Measurements from ENCODE around the gene TET3. TPM values are rescaled to one million over a fixed set of nuclear protein-coding genes. Genes with fewer than 3 reads are reported as not detected.
A peak's percentile ranks its signal among the peaks of the same experiment; 100 is the strongest.

TET3 gene
- total and polyA plus RNA-seq, 9 of the 15 experiments (the other 6 are each of a cell fraction or from before 2014, with no cell fraction given): 0.35 to 16.3 (median 5.5) TPM

DNA sequence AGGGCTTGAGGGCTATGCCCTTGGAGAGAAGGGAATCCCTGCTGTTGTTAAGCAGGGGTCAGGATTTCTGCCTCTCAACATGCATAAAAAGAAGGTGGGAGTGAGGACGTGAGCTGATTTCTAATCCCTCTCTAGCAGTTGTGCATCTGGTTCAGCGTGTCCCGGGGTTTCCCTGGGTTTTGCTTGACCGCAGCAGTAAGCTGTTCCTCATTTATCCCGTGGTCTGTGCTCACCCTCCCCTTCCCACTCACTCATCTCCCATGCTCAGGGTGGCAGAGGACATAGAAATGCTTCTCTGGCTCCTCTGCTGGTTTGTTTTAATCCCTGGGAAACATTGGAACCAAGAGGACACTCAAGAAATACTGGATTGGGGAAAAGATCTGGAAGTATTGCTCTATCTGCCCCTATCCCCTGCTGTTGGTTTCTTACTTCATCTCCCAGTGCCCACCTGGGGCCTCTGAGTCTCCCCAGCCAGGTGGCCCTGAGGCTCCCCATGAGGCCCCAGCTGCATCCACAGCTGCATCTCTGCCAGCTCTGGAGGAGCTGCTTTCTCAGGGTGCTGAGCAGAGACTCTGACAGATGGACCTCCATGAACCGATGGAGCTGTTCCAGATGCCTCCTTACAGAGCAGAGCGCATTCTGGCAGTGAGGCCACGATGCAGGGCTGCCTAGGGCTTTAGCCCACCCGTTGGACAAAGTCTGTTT lies 36.1 kb downstream of the TET3 start:
- intact Hi-C loops (cut with micrococcal nuclease) (no loop called here), in situ Hi-C loops (cut with MboI) (no loop called here)
- WGBS (ENCODE audit: insufficient coverage, low coverage, missing lambda C conversion rate): 64% methylated on average over 9 of the region's 9 CpGs
- no peaks in the 10 kb centered on the region for H3K9me3 ChIP-seq (replicated peaks; ENCODE audit: control insufficient read depth, insufficient read depth, low read depth, low read length)
- no peak for DNase-seq (ENCODE audit: extremely low read depth in 1 of 4, low spot score in 3 of 4)
- no peaks in the 10 kb centered on the region for H3K9me1 ChIP-seq (ENCODE audit: control insufficient read depth, insufficient read depth, low read length)
- H3K4me2 ChIP-seq (ENCODE audit: insufficient read depth, low read length): no peak overlapping the region
- H3K79me2 ChIP-seq (ENCODE audit: control insufficient read depth, insufficient read depth, low read length): peaks cover 69% of the 10 kb centered on the region
- BruUV-seq (replicated peaks): no TSS peak
- no peak overlapping the region for H3K27ac ChIP-seq (ENCODE audit: extremely low read depth, low read depth, low read length)
- TF ChIP-seq SPI1 (IDR thresholded peaks at IDR 0.05; ENCODE audit: borderline replicate concordance, low read depth, low read length) (peak; percentile 13; the same call in 1 of the 2 replicates), CEBPB (tag; IDR thresholded peaks at IDR 0.05) (no peak)
- ChIA-PET POLR2A (interaction anchor here (1.2 to 1.5 kb wide), 4 partner anchors 10 to 17 kb away, joined by 3 to 5 read pairs (median 4); no protein-coding TSS in a partner anchor), CTCF (ENCODE audit: low intra/inter-chr PET ratio) (no interaction called here)
- peaks cover 22 to 25% of the 10 kb centered on the region in 2 experiments for H3K4me1 ChIP-seq (replicated peaks in 1 of 2; ENCODE audit: control insufficient read depth in 2 of 2, insufficient read depth in 2 of 2, low read length in 2 of 2)
- no peak for FAIRE-seq
- H4K20me1 ChIP-seq (replicated peaks; ENCODE audit: control insufficient read depth, insufficient read depth, low read length): no peaks in the 10 kb centered on the region
- H3K9ac ChIP-seq (ENCODE audit: insufficient read depth in 1 of 2, low read depth in 2 of 2, low read length in 2 of 2): peak overlapping the region in 1 of 2 experiments; percentile 54; a peak in 1 of 4 replicates
- no peak; the same call in none of the 3 replicates for ATAC-seq
- H3K27me3 ChIP-seq (ENCODE audit: control insufficient read depth in 2 of 2, insufficient read depth in 2 of 2, low read length in 2 of 2): no peaks in the 10 kb centered on the region
- no peak overlapping the region for H3K4me3 ChIP-seq
- no peak overlapping the region for H2AFZ ChIP-seq (ENCODE audit: low read depth, low read length)
- no peaks in the 10 kb centered on the region for H3K36me3 ChIP-seq (ENCODE audit: control insufficient read depth, insufficient read depth, low read length)

DNA sequence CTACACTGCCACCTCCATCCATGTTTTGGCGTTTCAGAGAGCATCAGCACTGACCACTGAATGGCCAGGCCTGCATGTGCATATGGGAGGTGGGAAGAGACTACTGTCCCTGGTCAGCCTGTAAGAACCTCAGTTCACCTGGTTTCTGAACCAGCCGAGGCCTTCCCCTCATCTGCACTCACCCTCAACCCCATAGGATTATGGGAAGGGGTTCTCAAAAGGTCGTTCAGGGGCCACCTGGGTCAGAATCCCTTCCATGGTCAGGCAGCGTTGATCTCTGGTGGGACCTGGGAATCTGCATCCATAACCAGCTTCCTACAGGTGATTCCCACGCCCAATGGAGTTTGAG lies 36.7 kb downstream of the TET3 start:
- H4K20me1 ChIP-seq (replicated peaks; ENCODE audit: control insufficient read depth, insufficient read depth, low read length): no peaks in the 10 kb centered on the region
- no peak overlapping the region for H3K4me3 ChIP-seq
- in situ Hi-C loops (cut with MboI) (no loop called here), intact Hi-C loops (cut with micrococcal nuclease) (no loop called here)
- no TSS peak for BruUV-seq (replicated peaks)
- H3K9me1 ChIP-seq (ENCODE audit: control insufficient read depth, insufficient read depth, low read length): no peaks in the 10 kb centered on the region
- ChIA-PET CTCF (ENCODE audit: low intra/inter-chr PET ratio) (no interaction called here), POLR2A (interaction anchor here (1.2 kb wide), 1 partner anchor 11 kb away, joined by 3 read pairs; no protein-coding TSS in a partner anchor)
- no peaks in the 10 kb centered on the region for H3K27me3 ChIP-seq (ENCODE audit: control insufficient read depth in 2 of 2, insufficient read depth in 2 of 2, low read length in 2 of 2)
- peak overlapping the region in 1 of 2 experiments; percentile 47; a peak in 1 of 4 replicates for H3K9ac ChIP-seq (ENCODE audit: insufficient read depth in 1 of 2, low read depth in 2 of 2, low read length in 2 of 2)
- FAIRE-seq (no peak), ATAC-seq (no peak; the same call in 2 of the 3 replicates), DNase-seq (ENCODE audit: extremely low read depth in 1 of 4, low spot score in 3 of 4) (no peak)
- H3K9me3 ChIP-seq (replicated peaks; ENCODE audit: control insufficient read depth, insufficient read depth, low read depth, low read length): no peaks in the 10 kb centered on the region
- WGBS (ENCODE audit: insufficient coverage, low coverage, missing lambda C conversion rate): 53% methylated on average over 5 of the region's 5 CpGs
- H3K4me1 ChIP-seq (replicated peaks in 1 of 2; ENCODE audit: control insufficient read depth in 2 of 2, insufficient read depth in 2 of 2, low read length in 2 of 2): peaks cover 26 to 30% of the 10 kb centered on the region in 2 experiments
- TF ChIP-seq BDP1 (IDR thresholded peaks at IDR 0.05; ENCODE audit: insufficient read depth, insufficient read length): no peak
- TF ChIP-seq NR2C2 (CRISPR knock-in tag; IDR thresholded peaks at IDR 0.05): no peak
- TF ChIP-seq NR2C2 (tag; IDR thresholded peaks at IDR 0.05): no peak
- TF ChIP-seq SIN3A (IDR thresholded peaks at IDR 0.05; ENCODE audit: borderline replicate concordance in 2 of 2, control insufficient read depth in 1 of 2, low read depth in 2 of 2, low read length in 2 of 2): no peak
- no peak for TF ChIP-seq ZNF3 (CRISPR knock-in tag; IDR thresholded peaks at IDR 0.05)
- TF ChIP-seq SRSF1 (IDR thresholded peaks at IDR 0.05; ENCODE audit: low read depth, low read length): no peak
- no peak for TF ChIP-seq ZNF764 (CRISPR knock-in tag; IDR thresholded peaks at IDR 0.05; ENCODE audit: low read depth)
- H3K27ac ChIP-seq (ENCODE audit: extremely low read depth, low read depth, low read length): no peak overlapping the region
- no peak overlapping the region for H2AFZ ChIP-seq (ENCODE audit: low read depth, low read length)
- no peaks in the 10 kb centered on the region for H3K36me3 ChIP-seq (ENCODE audit: control insufficient read depth, insufficient read depth, low read length)
- no peak overlapping the region for H3K4me2 ChIP-seq (ENCODE audit: insufficient read depth, low read length)
- H3K79me2 ChIP-seq (ENCODE audit: control insufficient read depth, insufficient read depth, low read length): peaks cover 71% of the 10 kb centered on the region

Data from K562 (cell line).